ENCODE measurements around the gene THADA.

DNA sequence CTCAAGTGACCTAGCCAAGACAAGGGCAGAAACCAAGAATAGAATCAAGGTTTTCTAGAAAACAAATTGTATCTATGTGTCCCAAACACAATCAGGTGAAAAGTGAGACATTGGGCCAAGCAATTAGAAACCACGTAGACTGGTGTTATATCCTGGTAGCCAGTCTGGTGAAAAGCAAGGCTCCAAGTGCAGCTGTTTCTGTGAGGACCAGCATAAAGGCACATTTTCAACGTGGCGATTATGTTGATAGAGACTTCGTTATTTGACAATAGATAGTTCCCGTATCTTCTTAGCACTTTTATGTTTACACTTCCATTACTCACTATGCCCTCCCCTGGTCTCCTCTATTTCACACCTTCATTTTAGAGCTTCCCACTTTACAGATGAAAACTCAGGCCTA, 266.2 kb downstream of the THADA start:
- TF ChIP-seq, protein P1, sequence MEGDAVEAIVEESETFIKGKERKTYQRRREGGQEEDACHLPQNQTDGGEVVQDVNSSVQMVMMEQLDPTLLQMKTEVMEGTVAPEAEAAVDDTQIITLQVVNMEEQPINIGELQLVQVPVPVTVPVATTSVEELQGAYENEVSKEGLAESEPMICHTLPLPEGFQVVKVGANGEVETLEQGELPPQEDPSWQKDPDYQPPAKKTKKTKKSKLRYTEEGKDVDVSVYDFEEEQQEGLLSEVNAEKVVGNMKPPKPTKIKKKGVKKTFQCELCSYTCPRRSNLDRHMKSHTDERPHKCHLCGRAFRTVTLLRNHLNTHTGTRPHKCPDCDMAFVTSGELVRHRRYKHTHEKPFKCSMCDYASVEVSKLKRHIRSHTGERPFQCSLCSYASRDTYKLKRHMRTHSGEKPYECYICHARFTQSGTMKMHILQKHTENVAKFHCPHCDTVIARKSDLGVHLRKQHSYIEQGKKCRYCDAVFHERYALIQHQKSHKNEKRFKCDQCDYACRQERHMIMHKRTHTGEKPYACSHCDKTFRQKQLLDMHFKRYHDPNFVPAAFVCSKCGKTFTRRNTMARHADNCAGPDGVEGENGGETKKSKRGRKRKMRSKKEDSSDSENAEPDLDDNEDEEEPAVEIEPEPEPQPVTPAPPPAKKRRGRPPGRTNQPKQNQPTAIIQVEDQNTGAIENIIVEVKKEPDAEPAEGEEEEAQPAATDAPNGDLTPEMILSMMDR (IDR thresholded peaks at IDR 0.05): no peak
- TF ChIP-seq EP300 (IDR thresholded peaks at IDR 0.05) (no peak), POLR2AphosphoS5 (IDR thresholded peaks at IDR 0.05) (no peak)
